ENCODE data around the gene TEX52.

The TEX52 gene

GRCh38 chr12:2833810-2834209 lies 23.0 kb downstream of the TEX52 start:
- DNase-seq (ENCODE audit: extremely low read depth, insufficient read length), result no peak
- Histone ChIP-seq H3K27me3 (replicated peaks; ENCODE audit: control insufficient read depth, insufficient read depth, low read length) (no peaks in the 10 kb centered on the region), H3K36me3 (ENCODE audit: control insufficient read depth, insufficient read depth, low read length) (peaks cover 7% of the 10 kb centered on the region), H3K4me3 (replicated peaks; ENCODE audit: low read depth, low read length) (no peak overlapping the region)
- TF ChIP-seq, protein P1, sequence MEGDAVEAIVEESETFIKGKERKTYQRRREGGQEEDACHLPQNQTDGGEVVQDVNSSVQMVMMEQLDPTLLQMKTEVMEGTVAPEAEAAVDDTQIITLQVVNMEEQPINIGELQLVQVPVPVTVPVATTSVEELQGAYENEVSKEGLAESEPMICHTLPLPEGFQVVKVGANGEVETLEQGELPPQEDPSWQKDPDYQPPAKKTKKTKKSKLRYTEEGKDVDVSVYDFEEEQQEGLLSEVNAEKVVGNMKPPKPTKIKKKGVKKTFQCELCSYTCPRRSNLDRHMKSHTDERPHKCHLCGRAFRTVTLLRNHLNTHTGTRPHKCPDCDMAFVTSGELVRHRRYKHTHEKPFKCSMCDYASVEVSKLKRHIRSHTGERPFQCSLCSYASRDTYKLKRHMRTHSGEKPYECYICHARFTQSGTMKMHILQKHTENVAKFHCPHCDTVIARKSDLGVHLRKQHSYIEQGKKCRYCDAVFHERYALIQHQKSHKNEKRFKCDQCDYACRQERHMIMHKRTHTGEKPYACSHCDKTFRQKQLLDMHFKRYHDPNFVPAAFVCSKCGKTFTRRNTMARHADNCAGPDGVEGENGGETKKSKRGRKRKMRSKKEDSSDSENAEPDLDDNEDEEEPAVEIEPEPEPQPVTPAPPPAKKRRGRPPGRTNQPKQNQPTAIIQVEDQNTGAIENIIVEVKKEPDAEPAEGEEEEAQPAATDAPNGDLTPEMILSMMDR (IDR thresholded peaks at IDR 0.05; ENCODE audit: insufficient read depth, low read length, poor library complexity, severe bottlenecking), result no peak

GRCh38 chr12:2833327-2833726 lies 23.5 kb downstream of the TEX52 start:
- H3K27me3 ChIP-seq (replicated peaks; ENCODE audit: control insufficient read depth, insufficient read depth, low read length), result no peaks in the 10 kb centered on the region
- DNase-seq (ENCODE audit: extremely low read depth, insufficient read length), result no peak
- peaks cover 7% of the 10 kb centered on the region for H3K36me3 ChIP-seq (ENCODE audit: control insufficient read depth, insufficient read depth, low read length)
- no peak overlapping the region for H3K4me3 ChIP-seq (replicated peaks; ENCODE audit: low read depth, low read length)
- TF ChIP-seq, protein P1 (IDR thresholded peaks at IDR 0.05; ENCODE audit: insufficient read depth, low read length, poor library complexity, severe bottlenecking), result no peak

GRCh38 chr12:2832550-2833127 lies 24.2 kb downstream of the TEX52 start:
- TF ChIP-seq, protein P1 (IDR thresholded peaks at IDR 0.05; ENCODE audit: insufficient read depth, low read length, poor library complexity, severe bottlenecking), result no peak
- no peaks in the 10 kb centered on the region for H3K27me3 ChIP-seq (replicated peaks; ENCODE audit: control insufficient read depth, insufficient read depth, low read length)

GRCh38 chr12:2829275-2829674 lies 27.6 kb downstream of the TEX52 start:
- peaks cover 23% of the 10 kb centered on the region for H3K36me3 ChIP-seq (ENCODE audit: control insufficient read depth, insufficient read depth, low read length)
- no peak for DNase-seq (ENCODE audit: extremely low read depth, insufficient read length)
- no peak overlapping the region for H3K4me3 ChIP-seq (replicated peaks; ENCODE audit: low read depth, low read length)
- TF ChIP-seq, protein P1 (IDR thresholded peaks at IDR 0.05; ENCODE audit: insufficient read depth, low read length, poor library complexity, severe bottlenecking), result no peak
- H3K27me3 ChIP-seq (replicated peaks; ENCODE audit: control insufficient read depth, insufficient read depth, low read length), result no peaks in the 10 kb centered on the region

More at GRCh38 chr12:2832550-2833127, 24.2 kb downstream of the TEX52 start:
- H3K36me3 ChIP-seq (ENCODE audit: control insufficient read depth, insufficient read depth, low read length), result peaks cover 10% of the 10 kb centered on the region
- no peak overlapping the region for H3K4me3 ChIP-seq (replicated peaks; ENCODE audit: low read depth, low read length)
- no peak for DNase-seq (ENCODE audit: extremely low read depth, insufficient read length)

DNA sequence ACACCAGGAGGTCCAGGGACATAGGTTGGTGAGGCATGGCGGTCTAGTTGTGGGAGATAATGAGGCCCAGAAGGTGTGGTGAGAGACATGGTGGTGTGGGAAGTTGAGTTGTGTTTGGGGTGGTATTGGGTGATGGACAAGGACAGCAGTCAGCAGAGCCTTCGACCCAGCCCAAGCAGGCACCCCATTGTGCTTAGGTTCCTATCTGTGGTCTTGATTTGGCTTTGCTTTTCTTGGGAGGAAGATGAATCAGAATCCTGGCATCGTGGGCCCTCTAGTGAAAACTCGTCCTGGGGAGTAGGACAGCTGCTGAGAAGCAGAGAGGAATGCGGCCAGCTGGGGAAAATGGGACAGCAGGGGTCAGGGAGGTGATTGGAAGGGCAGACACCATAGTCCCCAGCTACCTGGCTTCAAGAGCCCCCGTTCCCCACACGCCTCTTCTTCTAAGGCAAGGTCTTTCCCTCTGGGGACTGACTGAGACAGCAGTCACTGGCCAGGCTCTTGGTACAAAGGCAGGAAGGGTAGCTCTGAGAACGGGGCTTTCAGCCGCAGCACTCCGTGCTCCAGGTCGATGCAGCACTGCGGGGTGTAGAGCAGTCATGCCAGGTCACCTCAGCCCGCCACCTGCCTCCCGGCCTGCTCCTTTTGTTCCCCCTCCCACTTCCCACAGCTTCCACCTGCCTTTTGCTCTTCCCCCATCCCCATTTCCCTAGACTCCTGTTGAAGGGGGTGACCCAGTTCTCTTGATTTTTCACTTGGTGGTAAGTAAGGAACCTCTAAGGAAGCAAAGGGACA lies 29.9 kb downstream of the TEX52 start:
- Histone ChIP-seq H3K4me3 (replicated peaks; ENCODE audit: low read depth, low read length) (no peak overlapping the region), H3K36me3 (ENCODE audit: control insufficient read depth, insufficient read depth, low read length) (peaks cover 34% of the 10 kb centered on the region)
- DNase-seq (ENCODE audit: extremely low read depth, insufficient read length), result no peak

More for the DNA sequence above, 29.9 kb downstream of the TEX52 start:
- no peaks in the 10 kb centered on the region for H3K27me3 ChIP-seq (replicated peaks; ENCODE audit: control insufficient read depth, insufficient read depth, low read length)
- TF ChIP-seq, protein P1 (IDR thresholded peaks at IDR 0.05; ENCODE audit: insufficient read depth, low read length, poor library complexity, severe bottlenecking), result no peak

Data from GM06990 (cell line).